SIG-M5 treated with dmso at 0.1 percent for 504 hours (cell line): ENCODE measurements around the gene MIA2.
"Not testable (repeated sequence)": the region's sequence is repeated elsewhere in the genome, so short reads cannot be mapped to it uniquely, and the experiment has no call there.

Experiments
- DNase-seq: peaks from one replicate; lab custom pipeline; 2025; ENCODE audit not compliant: unreplicated experiment; lab: John Stamatoyannopoulos, UW

MIA2 gene

DNA sequence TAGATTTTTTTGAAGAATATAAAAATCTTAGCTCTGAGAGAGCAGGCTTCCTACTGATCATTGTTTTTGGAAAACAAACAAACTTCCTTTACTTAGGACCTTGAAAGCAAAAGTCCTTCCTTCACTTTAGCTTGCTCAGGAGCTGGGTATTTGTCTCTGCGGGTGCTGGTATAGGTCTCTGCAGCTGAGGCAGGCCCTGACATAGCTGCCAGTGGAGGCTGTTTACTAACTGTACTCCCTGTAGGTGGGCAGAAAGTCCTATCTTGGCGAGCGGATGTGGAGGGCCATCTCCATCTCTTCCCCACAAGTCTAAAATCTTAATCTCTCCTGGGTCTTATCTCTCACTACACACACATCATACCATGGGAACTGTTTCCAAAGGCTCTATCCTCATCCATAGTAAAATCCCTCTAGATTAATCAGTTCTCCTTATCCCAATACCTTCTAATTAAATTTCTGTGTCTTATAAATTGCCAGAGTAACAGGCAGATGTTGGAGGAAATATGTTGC is 4.1 kb upstream of the MIA2 start:
- DNase-seq, result no peak

DNA sequence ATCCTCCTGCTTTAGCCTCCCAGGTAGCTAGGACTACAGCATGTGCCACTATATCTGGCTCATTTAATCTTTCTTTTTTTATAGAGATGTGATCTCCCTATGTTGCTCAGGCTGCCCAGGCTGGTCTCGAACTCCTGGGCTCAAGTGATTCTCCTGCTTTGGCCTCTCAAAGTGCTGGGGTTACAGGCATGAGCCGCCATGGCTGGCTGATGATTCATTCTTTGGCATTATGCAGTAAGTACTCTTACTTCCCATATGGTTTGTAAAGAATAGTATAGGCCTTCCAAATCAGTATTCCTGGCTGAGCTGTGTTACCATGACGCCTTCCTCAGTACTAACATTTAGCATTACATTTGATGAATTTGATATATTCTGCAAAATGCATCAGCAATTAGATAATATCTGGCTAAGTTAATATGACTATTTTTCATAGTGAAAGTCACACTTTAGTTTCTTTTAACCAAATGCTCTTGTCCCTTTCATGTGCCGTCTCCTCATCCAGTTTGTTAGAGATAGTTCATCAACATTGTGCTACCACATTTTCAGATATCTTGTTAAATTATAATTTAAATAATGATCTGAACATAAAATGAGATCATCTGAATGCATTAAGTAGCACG is 3.2 kb upstream of the MIA2 start:
- DNase-seq, result no peak

DNA sequence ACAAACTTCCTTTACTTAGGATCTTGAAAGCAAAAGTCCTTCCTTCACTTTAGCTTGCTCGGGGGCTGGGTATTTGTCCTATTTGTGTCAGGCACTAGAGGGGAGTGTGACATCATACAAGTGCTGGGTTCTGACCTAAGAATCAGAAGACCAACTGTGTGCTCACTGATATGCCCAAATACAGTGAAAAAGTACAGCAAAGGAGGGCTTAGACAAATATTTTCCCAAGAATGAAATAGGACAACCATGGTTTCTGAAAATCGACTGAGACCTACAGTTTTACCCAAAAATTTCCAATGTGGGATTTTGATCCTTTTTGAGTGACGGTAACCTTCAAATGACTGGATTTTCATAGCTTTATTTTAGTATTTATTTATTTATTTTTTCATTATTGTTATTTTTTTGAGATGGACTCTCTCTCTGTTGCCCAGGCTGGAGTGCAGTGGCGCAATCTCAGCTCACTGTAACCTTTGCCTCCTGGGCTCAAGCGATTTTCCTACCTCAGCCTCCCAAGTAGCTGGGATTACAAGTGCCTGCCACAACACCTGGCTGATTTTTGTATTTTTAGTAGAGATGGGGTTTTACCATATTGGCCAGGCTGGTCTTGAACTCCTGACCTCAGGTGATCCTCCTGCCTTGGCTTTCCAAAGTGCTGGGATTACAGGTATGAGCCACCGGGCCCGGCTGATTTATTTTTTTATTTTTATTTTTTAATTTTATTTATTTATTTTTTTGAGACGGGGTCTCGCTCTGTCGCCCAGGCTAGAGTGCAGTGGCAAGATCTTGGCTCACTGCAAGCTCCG is 1.8 kb upstream of the MIA2 start:
- DNase-seq, result peak; percentile 46

DNA sequence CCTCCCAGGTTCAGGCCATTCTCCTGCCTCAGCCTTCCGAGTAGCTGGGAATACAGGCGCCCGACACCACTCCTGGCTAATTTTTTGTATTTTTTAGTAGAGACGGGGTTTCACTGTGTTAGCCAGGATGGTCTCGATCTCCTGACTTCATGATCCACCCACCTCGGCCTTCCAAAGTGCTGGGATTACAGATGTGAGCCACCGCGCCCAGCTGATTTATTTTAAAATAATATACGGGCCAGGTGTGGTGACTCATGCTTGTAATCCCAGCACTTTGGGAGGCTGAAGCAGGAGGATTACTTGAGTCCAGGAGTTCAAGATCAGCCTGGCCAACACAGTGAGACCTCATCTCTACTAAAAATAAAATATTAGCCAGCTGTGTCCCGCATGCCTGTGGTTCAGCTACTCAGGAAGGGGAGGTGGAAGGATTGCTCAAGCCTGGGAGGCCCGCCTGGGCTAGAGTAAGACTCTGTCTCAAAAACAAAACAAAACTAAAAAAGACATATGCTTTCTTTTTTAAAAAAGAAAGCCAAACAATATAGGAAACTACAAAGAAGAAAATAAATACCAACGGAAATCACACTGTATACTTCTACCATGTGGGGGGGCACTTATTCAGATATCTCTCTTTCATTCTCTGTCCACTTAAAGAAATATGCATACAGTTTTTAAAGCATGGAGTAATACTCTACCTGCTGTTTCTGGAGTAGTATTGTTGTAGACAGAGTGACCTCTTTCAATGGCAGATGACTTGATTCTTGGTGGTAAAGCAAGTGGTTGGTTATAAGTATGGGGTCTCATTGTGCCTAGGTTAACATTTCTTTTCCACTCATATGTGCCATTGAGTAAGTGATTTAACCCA is 930 bp upstream of the MIA2 start:
- DNase-seq, result peak; percentile 43

DNA sequence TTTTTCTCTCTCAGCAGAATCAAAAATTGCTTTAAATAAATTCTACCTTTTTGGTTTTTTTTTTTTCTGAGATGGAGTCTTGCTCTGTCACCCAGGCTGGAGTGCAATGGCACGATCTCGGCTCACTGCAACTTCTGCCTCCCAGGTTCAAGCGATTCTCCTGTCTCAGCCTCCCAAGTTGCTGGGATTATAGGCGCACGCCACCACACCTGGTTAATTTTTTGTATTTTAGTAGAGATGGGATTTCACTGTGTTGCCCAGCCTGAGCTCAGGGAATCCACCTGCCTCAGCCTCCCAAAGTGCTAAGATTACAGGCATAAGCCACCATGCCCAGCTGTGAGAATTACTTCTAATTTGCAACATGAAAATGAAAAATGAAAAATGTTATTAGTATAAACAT is 1.3 kb downstream of the MIA2 start:
- not testable (repeated sequence) for DNase-seq

DNA sequence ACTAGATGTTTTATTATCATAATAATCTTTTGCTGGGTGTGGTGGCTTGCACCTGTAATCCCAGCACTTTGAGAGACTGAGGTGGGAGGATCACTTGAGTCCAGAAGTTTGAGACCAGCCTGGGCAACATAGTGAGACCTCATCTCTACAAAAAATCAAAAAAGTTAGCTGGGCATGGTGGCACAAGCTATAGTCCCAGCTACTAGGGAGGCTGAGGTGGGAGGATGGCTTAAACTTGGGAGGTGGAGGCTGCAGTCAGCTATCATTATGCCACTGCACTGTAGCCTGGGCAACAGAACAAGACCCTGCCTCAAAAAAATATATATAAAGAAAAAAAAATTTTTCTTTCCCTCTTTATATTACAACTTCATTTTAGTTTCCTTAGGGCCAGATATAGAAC is 1.8 kb downstream of the MIA2 start:
- not testable (repeated sequence) for DNase-seq

DNA sequence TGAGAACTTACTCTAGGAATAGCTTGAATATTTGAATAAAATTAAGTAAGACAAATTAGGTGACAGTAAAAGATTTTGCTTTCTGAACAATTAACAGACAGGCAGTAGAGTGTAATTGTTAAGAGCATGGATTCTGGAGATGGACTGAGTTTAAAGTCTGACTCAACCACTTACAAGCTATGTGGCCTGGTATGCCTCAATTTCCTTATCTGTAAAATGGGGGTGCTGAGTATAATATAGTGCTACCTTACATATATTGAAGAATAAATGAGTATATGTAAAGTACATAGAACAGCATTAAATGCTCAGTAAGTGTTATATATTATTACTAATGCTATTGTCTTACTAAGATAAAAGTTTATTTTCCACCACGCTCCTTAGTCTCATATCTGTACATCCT is 7.1 kb downstream of the MIA2 start:
- no peak for DNase-seq

DNA sequence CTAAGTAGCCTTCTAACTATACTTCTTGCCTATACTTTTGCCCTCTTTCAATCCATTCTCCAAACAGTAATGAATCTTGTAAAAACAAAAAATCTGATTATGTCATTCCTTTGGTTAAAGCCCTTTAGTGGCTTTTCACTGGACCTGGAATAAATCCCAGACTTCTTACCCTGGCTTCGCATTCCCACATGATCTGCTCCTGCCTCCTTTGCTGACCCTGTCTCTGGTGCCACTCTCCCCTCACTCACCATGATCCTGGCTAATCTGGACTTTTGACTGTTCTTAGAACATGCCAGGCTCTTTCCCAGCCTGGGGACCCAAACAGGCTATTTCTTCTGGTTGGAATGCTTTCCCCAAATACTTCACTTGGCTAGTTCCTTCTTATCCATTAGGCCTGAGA is 7.9 kb downstream of the MIA2 start:
- no peak for DNase-seq

DNA sequence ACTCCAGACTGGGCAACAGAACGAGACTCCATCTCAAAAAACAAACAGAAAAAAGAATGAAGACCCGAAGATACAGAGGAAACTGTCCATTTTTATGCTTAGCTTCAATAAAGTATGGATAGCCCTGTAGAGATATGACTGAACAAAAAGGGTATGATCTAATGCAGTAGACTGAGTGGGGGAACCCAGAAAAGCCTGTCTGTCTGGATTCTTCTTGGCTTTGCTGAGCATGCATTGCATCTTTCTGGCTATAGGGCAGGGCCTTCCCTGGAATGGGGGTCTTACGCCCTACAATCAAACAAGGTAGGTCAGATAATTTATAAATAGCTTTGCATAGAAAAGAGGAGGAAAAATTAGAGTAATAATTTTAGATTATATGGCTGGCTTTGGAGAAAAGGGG is 10.1 kb downstream of the MIA2 start:
- no peak for DNase-seq

DNA sequence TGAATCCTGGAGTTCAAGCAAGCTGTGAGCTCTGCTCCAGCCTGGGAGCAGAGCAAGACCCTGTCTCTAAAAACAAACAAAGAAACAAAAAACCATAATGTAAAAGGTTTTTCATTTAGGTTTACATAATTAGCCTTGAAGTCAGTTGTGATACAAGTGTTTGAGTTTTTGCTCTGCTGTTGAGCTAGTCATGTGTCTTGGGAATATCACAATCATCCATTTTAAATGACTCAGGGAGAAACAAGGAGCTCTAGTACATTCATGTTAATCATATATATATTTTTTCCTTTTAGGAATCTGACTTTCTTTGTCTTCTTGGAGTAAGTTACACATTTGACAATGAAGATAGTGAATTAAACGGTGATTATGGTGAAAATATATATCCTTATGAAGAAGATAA is 12.9 kb downstream of the MIA2 start:
- DNase-seq, result no peak

DNA sequence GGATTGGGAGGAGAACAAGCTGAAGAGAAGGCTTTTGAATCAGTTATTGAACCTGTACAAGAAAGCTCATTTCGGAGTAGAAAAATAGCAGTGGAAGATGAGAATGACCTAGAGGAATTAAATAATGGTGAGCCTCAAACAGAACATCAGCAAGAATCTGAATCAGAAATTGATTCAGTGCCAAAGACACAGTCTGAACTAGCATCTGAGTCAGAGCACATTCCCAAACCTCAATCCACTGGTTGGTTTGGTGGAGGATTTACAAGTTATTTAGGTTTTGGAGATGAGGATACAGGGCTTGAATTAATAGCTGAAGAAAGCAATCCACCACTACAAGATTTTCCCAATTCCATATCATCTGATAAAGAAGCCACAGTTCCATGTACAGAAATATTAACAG is 13.5 kb downstream of the MIA2 start:
- no peak for DNase-seq

DNA sequence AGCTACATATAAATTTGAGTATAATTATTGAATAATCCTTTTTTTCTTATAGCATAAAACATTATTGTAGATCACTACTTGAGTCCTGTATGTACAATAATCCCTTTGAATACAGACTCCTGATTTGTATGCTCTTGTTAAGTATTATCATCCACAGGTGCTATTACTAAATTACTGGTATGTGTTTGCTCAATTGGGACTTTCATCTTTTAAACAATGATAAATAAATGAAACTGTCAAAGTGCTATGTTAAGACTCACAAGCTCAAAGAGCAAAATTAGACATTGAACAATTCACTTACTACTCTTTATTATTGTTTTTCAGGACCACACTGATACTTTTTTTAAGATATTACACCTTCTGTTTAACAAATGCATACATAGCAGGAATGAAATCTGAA is 17.8 kb downstream of the MIA2 start:
- DNase-seq, result no peak

DNA sequence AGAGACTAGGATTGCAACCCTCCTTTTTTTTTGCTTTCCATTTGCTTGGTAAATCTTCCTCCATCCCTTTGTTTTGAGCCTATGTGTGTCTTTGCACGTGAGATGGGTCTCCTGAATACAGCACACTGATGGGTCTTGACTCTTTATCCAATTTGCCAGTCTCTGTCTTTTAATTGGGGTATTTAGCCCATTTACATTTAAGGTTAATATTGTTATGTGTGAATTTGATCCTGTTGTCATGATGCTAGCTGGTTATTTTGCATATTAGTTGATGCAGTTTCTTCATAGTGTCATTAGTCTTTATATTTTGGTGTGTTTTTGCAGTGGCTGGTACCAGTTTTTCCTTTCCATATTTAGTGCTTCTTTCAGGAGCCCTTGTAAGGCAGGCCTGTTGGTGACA is 23.7 kb downstream of the MIA2 start:
- DNase-seq, result not testable (repeated sequence)

DNA sequence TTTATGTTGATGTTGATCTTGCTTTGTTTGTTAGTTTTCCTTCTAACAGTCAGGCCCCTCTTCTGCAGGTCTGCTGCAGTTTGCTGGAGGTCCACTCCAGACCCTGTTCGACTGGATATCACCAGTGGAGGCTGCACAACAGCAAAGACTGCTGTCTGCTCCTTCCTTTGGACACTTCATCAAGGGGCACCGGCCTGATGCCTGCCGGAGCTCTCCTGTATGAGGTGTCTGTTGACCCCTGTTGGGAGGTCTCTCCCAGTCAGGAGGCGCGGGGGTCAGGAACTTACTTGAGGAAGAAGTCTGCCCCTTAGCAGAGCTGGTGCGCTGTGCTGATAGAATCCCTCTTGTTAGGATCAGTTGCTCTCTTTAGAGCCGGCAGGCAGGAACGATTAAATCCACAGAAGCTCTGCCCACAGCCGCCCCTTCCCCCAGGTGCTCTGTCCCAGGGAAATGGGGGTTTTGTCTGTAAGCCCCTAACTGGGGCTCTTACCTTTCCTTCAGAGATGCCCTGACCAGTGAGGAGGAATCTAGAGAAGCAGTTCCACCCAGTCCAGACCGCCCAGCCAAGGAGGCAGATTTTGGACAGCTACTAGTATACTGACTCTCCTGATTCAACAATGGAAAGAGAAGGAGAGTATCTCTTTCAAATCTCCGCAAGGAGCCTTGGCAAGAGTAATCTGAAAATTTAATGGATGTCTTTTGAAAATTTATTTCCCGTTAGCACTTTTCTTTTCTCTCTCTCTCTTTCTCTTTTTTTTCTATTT is 25.2 kb downstream of the MIA2 start:
- DNase-seq, result no peak

DNA sequence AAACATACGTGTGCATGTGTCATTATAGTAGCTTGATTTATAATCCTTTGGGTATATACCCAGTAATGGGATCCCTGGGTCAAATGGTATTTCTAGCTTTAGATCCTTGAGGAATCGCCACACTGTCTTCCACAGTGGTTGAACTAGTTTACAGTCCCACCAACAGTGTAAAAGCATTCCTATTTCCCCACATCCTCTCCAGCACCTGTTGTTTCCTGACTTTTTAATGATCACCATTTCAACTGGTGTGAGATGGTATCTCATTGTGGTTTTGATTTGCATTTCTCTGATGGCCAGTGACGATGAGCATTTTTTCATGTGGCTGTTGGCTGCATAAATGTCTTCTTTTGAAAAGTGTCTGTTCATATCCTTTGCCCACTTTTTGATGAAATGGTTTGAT is 26.4 kb downstream of the MIA2 start:
- DNase-seq, result not testable (repeated sequence)

DNA sequence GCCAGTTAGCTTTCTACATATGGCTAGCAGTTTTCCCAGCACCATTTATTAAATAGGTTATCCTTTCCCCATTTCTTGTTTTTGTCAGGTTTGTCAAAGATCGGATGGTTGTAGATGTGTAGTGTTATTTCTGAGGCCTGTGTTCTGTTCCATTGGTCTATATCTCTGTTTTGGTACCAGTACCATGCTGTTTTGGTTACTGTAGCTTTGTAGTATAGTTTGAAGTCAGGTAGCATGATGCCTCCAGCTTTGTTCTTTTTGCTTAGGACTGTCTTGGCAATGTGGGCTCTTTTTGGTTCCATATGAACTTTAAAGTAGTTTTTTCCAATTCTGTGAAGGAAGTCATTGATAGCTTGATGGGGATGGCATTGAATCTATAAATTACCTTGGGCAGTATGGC is 28.5 kb downstream of the MIA2 start:
- DNase-seq, result not testable (repeated sequence)

DNA sequence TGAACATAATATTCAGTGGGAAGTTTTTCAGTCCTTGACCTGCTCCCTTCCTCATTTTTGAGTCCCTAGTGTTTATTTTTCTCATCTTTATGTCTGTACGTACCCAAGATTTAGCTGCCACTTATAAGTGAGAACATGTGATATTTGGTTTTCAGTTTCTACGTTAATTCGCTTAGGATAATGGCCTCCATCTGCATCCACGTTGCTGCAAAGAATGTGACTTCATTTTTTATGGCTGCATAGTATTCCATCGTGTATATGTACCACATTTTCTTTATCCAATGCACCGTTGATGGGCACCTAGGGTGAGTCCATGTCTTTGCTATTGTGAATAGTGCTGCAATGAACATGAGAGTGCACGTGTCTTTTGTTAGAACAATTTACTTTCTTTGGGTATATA is 30.3 kb downstream of the MIA2 start:
- no peak for DNase-seq

DNA sequence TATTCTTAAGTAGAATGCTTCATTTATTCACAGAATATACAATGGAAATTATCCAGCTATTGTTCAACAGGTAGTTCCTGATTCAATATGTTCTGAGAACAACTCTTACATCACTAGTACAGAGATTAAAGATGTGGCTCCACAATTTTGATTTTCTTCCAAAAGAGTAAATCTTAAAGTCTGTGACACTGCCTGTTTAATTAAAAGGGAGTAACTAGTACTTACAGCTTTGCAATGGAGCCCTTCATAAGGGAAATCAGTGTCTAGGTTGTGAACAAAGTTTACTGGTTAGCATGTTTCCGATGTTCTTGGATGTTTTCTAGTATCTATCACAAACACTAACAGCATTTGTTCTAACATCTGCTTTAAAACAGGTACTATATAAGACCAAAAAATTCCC is 30.8 kb downstream of the MIA2 start:
- DNase-seq, result no peak

DNA sequence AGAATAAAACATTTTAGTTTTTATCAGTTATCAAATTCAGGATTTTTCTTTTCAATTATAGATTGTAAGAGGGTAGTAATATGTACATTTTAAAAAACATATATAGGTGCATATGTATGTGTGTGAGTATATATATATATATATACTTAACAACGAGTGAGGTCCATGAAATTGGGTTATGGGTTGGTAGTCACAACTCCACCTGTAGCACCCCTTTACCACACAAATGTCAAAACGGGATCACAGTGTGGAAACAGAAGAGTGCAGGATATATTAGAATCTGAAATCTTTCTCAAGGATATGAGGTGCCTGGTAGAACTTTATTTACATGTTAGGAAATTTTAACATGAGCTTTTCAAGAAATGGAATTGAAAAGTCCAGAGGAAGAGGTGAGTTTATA is 31.3 kb downstream of the MIA2 start:
- peak; percentile 26 for DNase-seq

DNA sequence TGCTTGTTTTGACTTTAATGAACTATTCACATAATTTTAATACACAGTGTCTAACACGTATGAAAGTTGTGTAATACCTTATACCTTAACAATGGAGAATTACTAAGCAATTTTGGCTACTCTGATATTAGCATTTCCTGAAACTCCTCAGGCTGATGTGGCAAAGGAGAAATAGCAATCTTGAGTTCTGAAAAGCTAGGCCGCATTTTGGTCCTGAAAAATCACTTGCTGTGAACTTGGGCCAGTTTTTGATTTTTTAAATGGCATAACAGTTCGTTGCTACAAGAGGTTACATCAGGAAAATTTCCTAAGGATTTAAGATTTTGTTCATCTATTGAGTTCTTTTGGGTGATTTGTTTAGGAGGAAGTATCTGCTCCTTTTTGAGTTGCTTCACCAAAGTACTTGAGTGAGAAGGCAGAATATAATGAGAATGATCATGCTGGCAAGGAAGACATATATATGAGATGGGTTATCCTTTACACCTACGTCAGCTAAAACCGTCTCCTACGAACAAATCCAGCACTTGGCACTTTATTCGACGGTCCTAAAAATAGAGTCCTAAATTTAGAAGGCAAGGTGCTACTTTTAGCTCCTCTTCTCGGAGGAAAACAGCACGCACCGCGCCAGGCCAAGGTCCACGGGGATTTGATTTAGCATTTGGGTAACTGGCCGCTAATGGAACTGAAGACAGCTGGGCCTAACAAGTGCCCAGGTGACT is 32.2 kb downstream of the MIA2 start:
- DNase-seq, result peak; percentile 34
